HEK293 (cell line): ENCODE results near the gene NCK1.

ENCODE experiments used
- BCL11A ChIP-seq: fragments of 450-650 bp; formaldehyde crosslinking; IDR thresholded peaks from 2 replicates; pipeline ENCODE4 v1.5.1; 2016; ENCODE audit warnings: low read depth, missing biosample characterization, missing genetic modification characterization
- MZF1 ChIP-seq: fragments of 450-650 bp; formaldehyde crosslinking; IDR thresholded peaks from 2 replicates; pipeline ENCODE4 v1.5.1; 2017; ENCODE audit warnings: missing biosample characterization, missing genetic modification characterization, borderline replicate concordance
- PRDM2 ChIP-seq: fragments of 450-650 bp; formaldehyde crosslinking; IDR thresholded peaks from 2 replicates; pipeline ENCODE4 v1.5.1; 2016; ENCODE audit warnings: missing biosample characterization, missing genetic modification characterization, borderline replicate concordance
- TF ChIP-seq, protein P1 (sequence below): fragments of 450-650 bp; formaldehyde crosslinking; IDR thresholded peaks from 2 replicates; pipeline ENCODE4 v1.5.1; 2016; ENCODE audit warnings: missing biosample characterization, missing genetic modification characterization
- TF ChIP-seq, protein P2 (sequence below): fragments of 450-650 bp; formaldehyde crosslinking; IDR thresholded peaks from 2 replicates; pipeline ENCODE4 v1.5.1; 2016; ENCODE audit warnings: missing biosample characterization, missing genetic modification characterization

DNA sequence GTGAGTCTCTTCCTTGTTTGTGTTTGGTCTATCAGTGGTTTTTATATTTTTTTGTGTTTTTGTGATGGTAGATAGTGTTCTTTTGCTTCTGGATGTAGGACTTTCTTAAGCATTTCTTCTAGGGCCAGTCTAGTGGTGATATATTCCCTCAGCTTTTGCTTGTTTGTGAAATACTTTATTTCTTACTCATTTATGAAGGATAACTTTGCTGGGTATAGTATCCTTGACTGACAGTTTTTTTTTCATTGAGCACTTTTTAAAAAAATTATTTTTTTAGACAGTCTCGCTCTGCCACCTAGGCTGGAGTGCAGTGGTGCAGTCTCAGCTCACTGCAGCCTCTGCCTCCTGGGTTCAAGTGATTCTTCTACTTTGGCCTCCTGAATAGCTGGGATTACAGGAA is 41.9 kb downstream of the NCK1 start:
- TF ChIP-seq, protein P1, sequence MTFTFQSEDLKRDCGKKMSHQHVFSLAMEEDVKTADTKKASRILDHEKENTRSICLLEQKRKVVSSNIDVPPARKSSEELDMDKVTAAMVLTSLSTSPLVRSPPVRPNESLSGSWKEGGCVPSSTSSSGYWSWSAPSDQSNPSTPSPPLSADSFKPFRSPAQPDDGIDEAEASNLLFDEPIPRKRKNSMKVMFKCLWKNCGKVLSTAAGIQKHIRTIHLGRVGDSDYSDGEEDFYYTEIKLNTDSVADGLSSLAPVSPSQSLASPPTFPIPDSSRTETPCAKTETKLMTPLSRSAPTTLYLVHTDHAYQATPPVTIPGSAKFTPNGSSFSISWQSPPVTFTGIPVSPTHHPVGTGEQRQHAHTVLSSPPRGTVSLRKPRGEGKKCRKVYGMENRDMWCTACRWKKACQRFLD (tag by site-specific recombination), result no peak
- TF ChIP-seq, protein P2, sequence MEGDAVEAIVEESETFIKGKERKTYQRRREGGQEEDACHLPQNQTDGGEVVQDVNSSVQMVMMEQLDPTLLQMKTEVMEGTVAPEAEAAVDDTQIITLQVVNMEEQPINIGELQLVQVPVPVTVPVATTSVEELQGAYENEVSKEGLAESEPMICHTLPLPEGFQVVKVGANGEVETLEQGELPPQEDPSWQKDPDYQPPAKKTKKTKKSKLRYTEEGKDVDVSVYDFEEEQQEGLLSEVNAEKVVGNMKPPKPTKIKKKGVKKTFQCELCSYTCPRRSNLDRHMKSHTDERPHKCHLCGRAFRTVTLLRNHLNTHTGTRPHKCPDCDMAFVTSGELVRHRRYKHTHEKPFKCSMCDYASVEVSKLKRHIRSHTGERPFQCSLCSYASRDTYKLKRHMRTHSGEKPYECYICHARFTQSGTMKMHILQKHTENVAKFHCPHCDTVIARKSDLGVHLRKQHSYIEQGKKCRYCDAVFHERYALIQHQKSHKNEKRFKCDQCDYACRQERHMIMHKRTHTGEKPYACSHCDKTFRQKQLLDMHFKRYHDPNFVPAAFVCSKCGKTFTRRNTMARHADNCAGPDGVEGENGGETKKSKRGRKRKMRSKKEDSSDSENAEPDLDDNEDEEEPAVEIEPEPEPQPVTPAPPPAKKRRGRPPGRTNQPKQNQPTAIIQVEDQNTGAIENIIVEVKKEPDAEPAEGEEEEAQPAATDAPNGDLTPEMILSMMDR, result no peak
- TF ChIP-seq MZF1, result no peak
- TF ChIP-seq BCL11A (tag by site-specific recombination), result no peak
- TF ChIP-seq PRDM2 (tag by site-specific recombination), result no peak
